NCI-H1417 treated with DMSO at 0.1 percent for 48 hours (cell line): ENCODE data around the gene AANAT.
"Not testable (repeated sequence)": the region's sequence is repeated elsewhere in the genome, so short reads cannot be mapped to it uniquely, and the experiment has no call there.

Experiments used
- DNase-seq: peaks from one replicate; lab custom pipeline; 2025; lab: John Stamatoyannopoulos, UW

AANAT gene

DNA sequence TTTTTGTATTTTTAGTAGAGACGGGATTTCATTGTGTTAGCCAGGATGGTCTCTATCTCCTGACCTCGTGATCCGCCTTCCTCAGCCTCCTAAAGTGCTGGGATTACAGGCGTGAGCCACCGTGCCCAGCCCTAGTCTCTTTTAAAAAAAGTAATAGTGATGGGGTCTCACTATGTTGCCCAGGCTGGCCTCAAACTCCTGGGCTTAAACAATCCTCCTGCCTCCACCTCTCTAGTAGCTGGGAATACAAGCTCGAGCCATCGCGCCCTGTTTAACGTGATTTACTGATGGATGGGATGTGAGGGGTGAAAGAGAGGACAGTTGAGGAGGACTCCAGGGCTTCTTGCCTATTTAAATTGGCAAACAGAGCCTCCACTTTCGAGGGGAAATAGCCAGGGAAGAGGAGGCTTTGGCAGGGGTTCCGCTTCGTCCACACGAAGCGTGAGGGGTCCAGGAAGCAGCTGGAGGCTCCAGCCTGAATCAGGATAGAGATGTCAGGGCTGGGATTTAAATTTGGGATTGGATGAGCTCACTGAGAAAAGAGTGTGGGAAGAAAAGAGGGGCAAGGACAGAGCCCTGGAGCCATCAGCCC lies 41.2 kb downstream of the AANAT start:
- DNase-seq = not testable (repeated sequence)

DNA sequence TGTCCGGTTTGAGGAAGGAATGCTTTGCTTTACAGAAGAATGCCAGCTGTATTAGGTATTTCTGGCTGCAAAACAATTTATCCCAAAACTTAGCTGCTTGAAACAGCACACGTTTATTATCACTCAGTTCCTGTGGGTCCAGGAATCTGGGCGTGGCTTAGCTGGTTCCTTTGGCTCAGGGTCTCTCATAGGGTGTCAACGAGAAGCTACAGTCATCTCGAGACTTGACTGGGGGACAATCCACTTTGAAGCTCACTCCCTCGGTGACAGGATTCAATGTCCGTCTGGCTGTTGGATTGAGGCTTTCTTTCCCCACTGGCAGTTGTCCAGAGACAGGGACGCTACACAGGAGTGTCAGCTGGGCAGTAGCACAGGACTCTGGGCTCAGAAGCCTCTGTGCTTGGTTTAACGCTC lies 43.4 kb downstream of the AANAT start:
- no peak for DNase-seq

DNA sequence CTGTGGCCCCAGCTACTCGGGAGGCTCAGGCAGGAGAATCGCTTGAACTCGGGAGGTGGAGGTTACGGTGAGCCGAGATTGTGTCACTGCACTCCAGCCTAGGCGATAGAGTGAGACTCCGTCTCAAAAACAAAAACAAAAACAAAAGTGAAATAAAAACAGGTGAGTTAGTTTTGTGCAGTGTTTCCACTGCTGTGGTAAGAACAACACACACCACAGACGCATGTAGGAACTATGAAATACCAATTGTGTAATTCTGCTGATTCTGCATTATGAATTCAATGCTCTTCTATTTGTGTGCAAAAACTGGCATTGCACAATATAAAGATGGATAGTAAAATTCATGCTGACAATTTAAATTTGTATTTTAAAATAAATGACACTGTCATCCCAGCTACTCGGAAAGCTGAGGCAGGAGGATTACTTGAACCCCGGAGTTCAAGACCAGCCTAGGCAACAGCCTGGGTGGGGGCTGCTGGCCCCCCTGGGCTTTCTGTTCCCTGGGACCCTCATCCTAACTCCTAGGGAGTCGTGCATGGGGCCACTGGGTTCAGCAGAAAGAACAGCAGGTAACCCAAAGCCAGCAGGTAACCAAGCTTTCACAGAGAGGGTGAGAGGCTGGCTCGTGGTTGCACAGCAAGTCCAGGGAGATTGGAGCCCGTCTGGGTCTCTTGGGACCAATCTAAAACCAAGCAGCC lies 44.4 kb downstream of the AANAT start:
- no peak for DNase-seq

DNA sequence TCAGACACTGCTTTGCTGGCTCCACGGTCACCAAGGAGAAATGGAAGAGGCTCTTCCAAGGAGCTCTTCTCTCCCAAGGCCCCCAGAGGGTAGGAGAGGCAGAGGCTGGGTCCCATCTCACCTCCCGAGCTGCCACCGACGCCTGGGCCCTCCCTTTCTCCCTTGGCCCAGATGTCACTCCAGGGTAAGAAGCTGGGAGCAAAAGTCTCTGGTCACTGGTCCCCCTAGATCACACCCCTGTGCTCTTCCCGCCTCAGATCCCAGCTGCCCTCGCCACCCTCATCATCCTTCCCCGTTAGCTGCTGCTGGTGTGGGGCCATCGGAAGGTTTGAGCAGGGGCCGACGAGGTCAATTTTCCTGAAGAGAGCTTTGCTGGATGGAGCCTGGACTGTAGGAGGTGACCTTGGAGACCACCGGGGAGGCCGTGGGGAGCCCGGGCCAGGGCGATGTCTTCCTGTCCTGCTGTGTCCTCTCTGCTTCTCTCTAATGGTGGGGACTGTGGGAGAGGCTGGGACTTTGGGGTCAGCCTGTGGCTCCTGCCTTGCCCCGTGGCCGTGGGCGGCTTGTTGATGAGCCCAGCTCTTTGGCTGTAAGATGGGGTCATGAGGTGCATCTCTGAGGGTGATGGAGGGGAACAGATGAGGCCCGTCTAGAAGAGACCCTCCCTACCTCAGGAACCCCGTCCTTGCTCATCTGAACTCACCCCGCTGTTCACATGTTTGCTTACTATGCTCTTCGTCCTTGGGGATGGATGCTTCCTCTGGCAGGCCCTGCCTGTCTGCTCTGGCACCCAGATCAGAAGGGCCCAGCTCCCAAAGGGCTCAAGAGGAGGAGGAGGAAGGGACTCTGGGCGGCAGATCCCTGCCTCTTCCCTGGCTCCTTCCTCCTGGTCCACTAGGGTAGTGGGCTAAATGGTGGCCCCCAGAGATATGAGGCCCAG lies 45.2 kb downstream of the AANAT start:
- DNase-seq = no peak

DNA sequence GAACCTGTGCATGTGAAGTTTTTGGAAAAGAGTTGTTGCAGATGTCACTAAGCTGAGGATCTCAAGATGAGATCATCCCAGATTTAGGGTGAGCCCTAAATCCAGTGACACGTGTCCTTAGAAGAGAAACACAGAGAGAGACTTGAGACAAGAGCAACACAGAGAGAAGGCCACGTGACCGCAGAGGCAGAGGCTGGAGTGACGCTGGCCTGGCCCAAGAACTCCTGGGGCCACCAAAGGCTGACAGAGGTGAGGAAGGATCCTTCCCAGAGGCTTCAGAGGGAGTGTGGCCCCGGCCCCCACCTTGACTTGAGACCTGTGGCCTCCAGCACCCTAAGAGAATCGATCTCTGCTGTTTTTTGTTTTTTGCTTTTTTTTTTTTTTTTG lies 45.9 kb downstream of the AANAT start:
- no peak for DNase-seq

DNA sequence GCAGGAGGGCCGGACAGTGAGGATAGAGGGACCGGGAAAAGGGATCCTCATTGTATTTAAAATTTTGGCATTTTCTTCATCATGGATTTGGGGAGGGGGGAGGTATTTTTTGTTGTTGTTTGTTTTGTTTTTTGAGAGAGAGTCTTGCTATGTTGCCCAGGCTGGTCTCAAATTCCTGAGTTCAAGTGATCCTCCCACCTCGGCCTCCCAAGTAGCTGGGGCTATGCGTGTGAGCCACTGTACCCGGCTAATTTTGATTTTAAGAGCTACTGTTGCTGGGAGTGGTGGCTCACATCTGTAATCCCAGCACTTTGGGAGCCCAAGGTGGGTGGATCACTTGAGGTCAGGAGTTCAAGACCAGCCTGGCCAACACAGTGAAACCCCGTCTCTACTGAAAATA lies 47.0 kb downstream of the AANAT start:
- DNase-seq = not testable (repeated sequence)

DNA sequence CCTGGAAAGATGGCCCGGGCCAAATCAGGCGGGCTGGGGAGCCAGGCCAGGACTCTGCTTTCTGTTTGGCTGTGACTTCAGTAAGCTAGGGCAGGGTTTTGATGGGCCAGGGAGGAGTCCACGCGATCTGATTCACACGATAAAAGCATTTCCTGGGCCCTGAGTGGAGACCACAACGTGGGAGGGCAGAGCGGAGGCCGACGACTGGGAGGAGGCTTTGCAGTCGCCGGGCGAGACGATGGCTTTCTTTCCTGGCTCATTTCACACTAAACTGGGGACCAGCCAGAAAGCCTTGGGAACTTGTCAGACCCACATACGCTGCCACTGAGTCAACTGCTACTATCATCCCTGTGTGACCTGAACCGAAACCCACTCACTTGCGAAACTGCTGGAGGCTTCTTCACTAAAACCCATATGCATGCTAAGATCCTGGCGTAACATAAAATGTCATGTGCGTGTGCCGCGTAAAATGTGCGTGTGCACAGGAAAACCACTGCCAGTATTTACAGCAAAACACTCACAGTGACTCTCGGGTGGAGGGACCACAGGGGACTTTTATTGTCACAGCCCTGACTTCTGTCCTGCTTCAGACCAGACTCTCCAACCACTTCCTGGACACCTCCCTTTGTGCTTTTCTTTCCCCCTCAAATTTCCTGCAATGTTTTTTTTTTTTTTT lies 48.0 kb downstream of the AANAT start:
- DNase-seq = no peak

DNA sequence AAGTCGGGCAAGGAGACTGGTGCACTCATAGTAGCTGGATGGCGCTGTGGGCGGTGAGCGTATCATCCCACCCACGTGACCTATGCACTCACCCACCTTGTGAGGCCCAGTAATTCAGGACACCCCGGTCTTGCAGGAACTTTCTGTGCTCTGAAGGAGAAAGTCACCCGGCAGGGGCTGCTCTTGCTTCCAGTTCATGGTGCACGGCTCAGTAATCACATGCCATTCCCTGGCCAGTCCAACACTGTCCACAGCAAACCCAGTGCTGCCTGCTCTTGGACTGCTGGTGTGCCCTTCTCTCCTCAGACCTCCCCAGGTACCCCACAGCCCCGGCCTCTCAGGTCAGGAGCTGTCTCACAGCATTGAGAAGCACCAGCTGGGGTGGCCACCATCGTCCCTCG lies 50.2 kb downstream of the AANAT start:
- no peak for DNase-seq

GRCh38 chr17:76519048-76519966 lies 51.9 kb downstream of the AANAT start:
- DNase-seq = no peak
